Measurements from ENCODE around the gene GLMP.

Gene GLMP, protein sequence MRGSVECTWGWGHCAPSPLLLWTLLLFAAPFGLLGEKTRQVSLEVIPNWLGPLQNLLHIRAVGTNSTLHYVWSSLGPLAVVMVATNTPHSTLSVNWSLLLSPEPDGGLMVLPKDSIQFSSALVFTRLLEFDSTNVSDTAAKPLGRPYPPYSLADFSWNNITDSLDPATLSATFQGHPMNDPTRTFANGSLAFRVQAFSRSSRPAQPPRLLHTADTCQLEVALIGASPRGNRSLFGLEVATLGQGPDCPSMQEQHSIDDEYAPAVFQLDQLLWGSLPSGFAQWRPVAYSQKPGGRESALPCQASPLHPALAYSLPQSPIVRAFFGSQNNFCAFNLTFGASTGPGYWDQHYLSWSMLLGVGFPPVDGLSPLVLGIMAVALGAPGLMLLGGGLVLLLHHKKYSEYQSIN

DNA sequence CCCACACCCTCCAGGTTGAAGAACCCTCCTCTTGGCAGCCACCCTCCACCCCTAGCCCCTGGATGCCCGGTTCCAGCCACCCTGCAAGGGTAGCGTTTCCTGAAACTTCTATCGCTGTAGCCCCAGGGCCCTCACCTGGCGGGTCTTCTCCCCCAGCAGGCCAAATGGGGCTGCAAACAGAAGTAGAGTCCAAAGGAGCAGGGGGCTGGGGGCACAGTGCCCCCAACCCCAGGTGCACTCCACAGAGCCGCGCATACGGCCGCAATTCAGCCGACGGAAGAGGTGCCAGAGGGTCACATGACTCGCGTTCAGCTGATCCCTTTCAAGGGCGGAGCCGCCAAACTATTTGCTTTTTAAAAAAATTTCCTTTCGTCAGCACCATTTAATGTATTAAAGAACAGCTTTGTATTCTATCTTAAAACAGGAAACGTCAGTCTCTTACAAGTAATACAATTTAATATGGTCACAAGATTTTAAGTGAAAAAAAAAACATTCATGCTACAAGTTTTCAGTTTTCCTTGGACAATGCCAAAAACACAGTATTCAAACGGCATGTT is at the start of gene GLMP:
Gene GLMP (minus strand): TSS at position 289 of the 557 bp plus-strand sequence. CDS start 34 bp downstream, at position 255.
- peak; percentile 17 for DNase-seq

- DNase-seq = no peak
These were observed 48.9 kb upstream of the GLMP start for GRCh38 chr1:156344409-156344808.

GRCh38 chr1:156342166-156342955 is 46.9 kb upstream of the GLMP start:
- no peak for DNase-seq

- peak; percentile 98 for DNase-seq
These were observed 42.9 kb upstream of the GLMP start, which contains the start of the genes CCT3 and TSACC for GRCh38 chr1:156338180-156338976. Gene CCT3 (minus strand): TSS chr1:156338292. CDS start chr1:156338184, 108 bp downstream. Gene TSACC (plus strand): TSS chr1:156338526. CDS start chr1:156339758, 1,232 bp downstream.

- DNase-seq = no peak
These were observed 42.4 kb upstream of the GLMP start for GRCh38 chr1:156337888-156338179.

- no peak for DNase-seq
These were observed 41.8 kb upstream of the GLMP start for GRCh38 chr1:156337052-156337887.

DNA sequence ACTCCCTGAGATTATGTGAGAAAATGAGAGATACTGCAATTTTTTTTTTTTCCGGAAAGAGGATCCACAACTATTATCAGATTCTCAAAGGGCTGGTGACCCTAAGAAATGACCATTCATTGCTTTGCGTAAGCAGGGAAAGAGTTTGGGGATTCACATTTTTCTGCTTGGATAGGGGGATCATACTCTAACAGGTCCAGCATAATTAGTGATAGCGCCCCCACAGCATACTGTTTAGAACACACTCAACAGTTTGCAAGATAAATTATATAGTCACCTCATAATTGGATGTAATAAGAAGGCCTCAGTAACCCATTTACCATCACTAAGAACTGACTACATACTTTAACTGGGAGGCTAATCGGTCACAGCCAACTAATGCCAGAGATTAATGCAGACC is 40.8 kb upstream of the GLMP start:
- DNase-seq = no peak

DNA sequence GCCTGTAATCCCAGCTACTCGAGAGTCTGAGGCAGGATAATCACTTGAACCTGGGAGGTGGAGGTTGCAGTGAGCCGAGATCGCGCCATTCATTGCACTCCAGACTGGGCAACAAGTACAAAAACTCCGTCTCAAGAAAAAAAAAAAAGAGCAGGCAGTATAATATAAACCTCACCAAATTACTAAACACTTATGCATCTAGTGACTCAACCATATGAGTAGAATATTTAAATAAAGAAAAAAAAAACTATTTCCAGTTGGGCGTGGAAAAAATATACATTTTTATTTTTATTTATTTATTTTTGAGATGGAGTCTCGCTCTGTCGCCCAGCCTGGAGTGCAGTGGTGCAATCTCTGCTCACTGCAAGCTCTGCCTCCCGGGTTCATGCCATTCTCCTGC is 27.7 kb upstream of the GLMP start:
- peak; percentile 19 for DNase-seq

- no peak for DNase-seq
These were observed 25.1 kb upstream of the GLMP start for GRCh38 chr1:156320560-156320959.

GRCh38 chr1:156319664-156320063 is 24.2 kb upstream of the GLMP start:
- no peak for DNase-seq

DNA sequence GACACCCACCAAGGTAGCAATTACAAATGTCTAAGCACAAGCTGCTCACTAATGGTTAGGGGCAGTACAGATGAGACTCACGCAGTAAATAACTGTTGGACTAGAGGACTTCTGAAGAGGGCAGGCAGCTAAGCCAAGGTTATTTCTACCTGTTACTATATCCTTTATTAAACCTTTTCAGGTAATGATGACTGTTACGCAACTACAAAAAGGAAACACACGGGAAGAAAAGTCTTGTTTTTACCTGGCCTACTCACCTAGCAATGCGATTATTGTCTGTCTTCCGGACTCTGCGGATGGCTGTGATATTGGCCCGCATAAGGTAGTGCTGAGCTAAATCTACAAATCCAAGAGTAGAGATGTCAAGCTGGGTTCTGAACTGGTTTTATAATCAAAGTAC is 21.4 kb upstream of the GLMP start:
- DNase-seq = no peak

GRCh38 chr1:156310962-156311361 is 15.5 kb upstream of the GLMP start:
- DNase-seq = no peak

DNA sequence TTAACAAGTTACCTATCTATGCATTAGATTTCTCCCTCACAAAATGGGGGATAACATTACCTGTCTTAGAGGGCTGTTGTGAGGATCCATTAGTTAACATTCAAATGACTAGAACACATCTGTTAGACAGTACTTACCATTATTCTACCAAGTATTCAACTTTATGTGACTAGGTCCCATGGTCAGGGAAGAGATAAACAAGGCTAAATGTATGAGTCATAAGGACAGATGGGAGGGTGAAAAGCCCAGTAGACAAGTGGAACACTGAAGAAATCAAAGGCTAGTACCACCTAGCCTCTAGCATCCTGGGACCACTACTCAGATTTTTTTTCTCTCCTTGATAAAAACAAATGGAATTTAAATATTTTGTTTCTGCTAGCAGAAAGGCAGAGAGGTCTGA is 12.6 kb upstream of the GLMP start:
- no peak for DNase-seq

- no peak for DNase-seq
These were observed 9.7 kb upstream of the GLMP start for GRCh38 chr1:156305215-156305614.

- no peak for DNase-seq
These were observed 7.8 kb upstream of the GLMP start for GRCh38 chr1:156303241-156303640.

DNA sequence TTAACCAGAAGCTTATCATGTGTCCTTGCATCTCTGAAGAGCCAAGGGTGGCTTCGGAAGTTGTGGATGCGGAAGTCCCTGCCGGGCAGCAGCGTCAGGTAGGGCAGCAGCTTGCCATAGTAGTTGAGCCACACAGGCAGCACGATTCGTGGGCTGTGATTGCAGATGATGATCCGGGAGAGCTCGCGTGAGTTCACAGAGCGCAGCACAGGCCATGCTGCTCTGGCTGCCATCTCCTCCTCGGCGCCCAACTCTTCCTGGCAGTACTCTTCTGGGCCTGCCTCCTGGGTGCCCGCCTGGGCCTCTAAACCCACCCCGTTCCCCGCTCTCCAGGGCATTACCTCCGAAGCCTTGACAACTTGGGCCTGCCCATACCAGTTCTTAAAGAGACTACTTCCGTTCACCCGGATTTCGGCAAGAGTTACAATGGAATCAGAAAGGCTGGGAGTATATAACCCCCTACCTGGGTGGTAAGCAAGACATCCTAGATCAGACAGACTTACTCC is 3.4 kb upstream of the GLMP start, which contains the start of gene VHLL:
Gene VHLL (minus strand): TSS at position 456 of the 506 bp plus-strand sequence. CDS start 118 bp downstream, at position 338.
- no peak for DNase-seq

- DNase-seq = no peak
These were observed 1.6 kb downstream of the GLMP start for GRCh38 chr1:156293895-156294294.

DNA sequence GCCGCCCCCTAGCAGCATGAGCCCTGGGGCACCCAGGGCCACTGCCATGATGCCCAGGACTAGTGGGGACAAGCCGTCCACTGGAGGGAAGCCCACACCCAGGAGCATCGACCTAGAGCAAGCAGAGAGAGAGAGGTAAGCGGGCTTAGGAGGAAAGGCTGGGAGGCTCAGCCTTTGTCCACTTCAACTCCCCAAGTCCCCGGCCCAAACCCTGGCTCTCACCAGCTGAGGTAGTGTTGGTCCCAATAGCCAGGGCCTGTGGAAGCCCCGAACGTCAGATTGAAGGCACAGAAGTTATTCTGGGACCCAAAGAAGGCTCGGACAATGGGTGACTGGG is 2.4 kb downstream of the GLMP start:
- no peak for DNase-seq

DNA sequence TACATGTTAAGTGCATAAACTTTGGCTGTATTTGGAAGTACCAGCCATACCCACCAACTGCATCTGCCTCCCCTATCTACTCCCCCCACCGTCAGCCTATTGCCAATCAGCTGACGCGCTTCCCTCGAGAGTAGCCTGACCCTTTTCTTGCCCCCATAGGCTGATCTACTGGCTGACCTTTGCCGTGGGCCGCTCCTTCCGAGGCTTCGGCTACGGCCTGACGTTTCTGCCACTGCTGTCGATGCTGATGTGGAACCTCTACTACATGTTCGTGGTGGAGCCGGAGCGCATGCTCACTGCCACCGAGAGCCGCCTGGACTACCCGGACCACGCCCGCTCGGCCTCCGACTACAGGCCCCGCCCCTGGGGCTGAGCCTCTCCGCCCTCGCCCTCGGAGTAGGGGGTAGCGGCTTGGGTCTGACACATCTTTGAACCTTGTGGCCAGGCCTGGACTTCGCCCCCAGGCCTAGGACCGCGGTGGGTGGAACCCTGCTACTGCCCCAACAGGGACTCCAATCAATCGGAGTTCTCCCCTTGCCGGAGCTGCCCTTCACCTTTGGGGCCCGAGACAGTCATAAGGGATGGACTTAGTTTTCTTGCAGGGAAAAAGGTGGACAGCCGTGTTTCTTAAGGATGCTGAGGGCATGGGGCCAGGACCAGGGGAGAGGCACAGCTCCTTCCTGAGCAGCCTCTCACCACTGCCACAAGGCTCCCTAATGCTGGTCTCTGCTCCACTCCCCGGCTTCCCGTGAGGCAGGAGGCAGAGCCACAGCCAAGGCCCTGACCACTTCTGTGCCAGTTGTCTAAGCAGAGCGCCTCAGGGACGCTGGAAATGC is 4.0 kb downstream of the GLMP start:
- peak; percentile 68 for DNase-seq

DNA sequence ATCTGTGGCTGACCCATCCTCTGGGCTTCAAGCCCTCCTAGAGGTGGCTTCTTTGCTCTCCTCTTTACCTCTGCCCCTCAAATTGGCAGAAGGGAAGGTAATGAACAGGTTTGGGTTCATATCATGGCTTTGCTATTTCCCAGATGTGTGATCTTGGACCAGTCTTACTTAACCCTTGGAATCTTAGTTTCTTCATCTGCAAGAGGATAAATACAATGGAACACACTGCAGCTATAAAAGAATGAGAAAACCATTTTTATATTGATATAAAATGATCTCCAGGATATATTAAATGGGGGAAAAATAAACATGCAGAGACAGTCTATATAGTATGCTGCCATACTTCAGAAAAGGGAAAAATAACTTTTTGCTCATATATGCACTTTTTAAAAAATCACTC is 5.6 kb downstream of the GLMP start:
- DNase-seq = no peak

DNA sequence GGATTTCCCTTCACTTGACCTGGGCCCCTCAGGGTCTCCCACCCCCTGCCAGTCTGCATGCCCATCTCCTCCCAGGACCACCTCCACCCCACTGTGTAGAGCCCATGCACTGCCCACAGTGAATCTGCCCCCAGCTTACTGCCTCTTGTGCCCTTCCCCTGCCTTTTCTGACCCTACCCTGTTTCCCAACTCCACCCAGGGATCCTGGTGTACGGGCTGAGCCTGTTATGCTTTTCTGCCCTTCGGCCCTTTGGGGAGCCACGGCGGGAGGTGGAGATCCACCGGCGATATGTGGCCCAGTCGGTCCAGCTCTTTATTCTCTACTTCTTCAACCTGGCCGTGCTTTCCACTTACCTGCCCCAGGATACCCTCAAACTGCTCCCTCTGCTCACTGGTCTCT is 9.4 kb downstream of the GLMP start:
- no peak for DNase-seq
